ENCODE measurements around the gene ABCC1.
"Not testable (repeated sequence)": the region's sequence is repeated elsewhere in the genome, so short reads cannot be mapped to it uniquely, and the experiment has no call there.

The ABCC1 gene

GRCh38 chr16:16092925-16093627, 143.7 kb downstream of the ABCC1 start:
- no peak for DNase-seq

- DNase-seq: no peak
Measured at GRCh38 chr16:16093628-16094332, 144.4 kb downstream of the ABCC1 start.

GRCh38 chr16:16095646-16096045, 146.2 kb downstream of the ABCC1 start:
- DNase-seq: no peak

GRCh38 chr16:16096121-16096857, 146.9 kb downstream of the ABCC1 start:
- DNase-seq: no peak

GRCh38 chr16:16096858-16097213, 147.4 kb downstream of the ABCC1 start:
- DNase-seq: no peak

GRCh38 chr16:16099320-16099719, 149.9 kb downstream of the ABCC1 start:
- no peak for DNase-seq

GRCh38 chr16:16100631-16101030, 151.2 kb downstream of the ABCC1 start:
- no peak for DNase-seq

GRCh38 chr16:16101585-16101984, 152.2 kb downstream of the ABCC1 start:
- DNase-seq: no peak

GRCh38 chr16:16102738-16103137, 153.3 kb downstream of the ABCC1 start:
- no peak for DNase-seq

- DNase-seq: not testable (repeated sequence)
Measured at GRCh38 chr16:16104132-16104803, 154.9 kb downstream of the ABCC1 start.

- DNase-seq: not testable (repeated sequence)
Measured at GRCh38 chr16:16104804-16105141, 155.4 kb downstream of the ABCC1 start.

- DNase-seq: no peak
Measured at GRCh38 chr16:16105646-16106045, 156.2 kb downstream of the ABCC1 start.

GRCh38 chr16:16106466-16106865, 157.1 kb downstream of the ABCC1 start:
- DNase-seq: no peak

- no peak for DNase-seq
Measured at GRCh38 chr16:16107839-16108238, 158.4 kb downstream of the ABCC1 start.

- DNase-seq: no peak
Measured at GRCh38 chr16:16108759-16109158, 159.3 kb downstream of the ABCC1 start.

GRCh38 chr16:16109453-16110110, 160.2 kb downstream of the ABCC1 start:
- no peak for DNase-seq

- no peak for DNase-seq
Measured at GRCh38 chr16:16110111-16110490, 160.7 kb downstream of the ABCC1 start.

GRCh38 chr16:16111639-16112038, 162.2 kb downstream of the ABCC1 start:
- DNase-seq: no peak

- no peak for DNase-seq
Measured at GRCh38 chr16:16112450-16113053, 163.1 kb downstream of the ABCC1 start.

- no peak for DNase-seq
Measured at GRCh38 chr16:16113076-16113475, 163.7 kb downstream of the ABCC1 start.

- DNase-seq: no peak
Measured at GRCh38 chr16:16116841-16117240, 167.4 kb downstream of the ABCC1 start.

GRCh38 chr16:16118337-16118736, 168.9 kb downstream of the ABCC1 start:
- no peak for DNase-seq

- no peak for DNase-seq
Measured at GRCh38 chr16:16120044-16120381, 170.6 kb downstream of the ABCC1 start.

All from SW 1271 (cell line).